GM11168 (cell line): ENCODE measurements around the gene TESK1.
"Not testable (repeated sequence)": the region's sequence is repeated elsewhere in the genome, so short reads cannot be mapped to it uniquely, and the experiment has no call there.

Experiments used
- in situ Hi-C: fragments of 300-500 bp; cut with MboI; formaldehyde crosslinking; loops from one replicate; pipeline ENCODE4 v1.12.0; 2022; ENCODE audit warnings: low sequenced_read_pairs; ENCODE audit not compliant: unreplicated experiment

TESK1 gene

GRCh38 chr9:35643046-35643445, 38.0 kb downstream of the TESK1 start:
- in situ Hi-C loops, result no loop called here

DNA sequence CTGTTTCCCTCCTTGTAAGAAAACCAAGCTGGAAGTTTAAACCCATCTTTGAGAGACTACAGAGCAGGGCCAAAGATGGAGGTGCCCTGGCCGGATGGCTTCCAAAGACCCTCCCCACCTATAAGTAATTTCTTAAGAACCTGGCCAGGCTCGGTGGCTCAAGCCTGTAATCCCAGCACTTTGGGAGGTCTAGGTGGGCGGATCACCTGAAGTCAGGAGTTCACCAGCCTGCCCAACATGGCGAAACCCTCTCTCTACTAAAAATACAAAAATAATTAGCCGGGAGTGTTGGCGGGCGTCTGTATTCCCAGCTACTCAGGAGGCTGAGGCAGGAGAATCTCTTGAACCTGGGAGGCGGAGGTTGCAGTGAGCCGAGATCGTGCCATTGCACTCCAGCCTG, 40.7 kb downstream of the TESK1 start:
- in situ Hi-C loops, result not testable (repeated sequence)

GRCh38 chr9:35646153-35646532, 41.1 kb downstream of the TESK1 start:
- in situ Hi-C loops, result no loop called here

DNA sequence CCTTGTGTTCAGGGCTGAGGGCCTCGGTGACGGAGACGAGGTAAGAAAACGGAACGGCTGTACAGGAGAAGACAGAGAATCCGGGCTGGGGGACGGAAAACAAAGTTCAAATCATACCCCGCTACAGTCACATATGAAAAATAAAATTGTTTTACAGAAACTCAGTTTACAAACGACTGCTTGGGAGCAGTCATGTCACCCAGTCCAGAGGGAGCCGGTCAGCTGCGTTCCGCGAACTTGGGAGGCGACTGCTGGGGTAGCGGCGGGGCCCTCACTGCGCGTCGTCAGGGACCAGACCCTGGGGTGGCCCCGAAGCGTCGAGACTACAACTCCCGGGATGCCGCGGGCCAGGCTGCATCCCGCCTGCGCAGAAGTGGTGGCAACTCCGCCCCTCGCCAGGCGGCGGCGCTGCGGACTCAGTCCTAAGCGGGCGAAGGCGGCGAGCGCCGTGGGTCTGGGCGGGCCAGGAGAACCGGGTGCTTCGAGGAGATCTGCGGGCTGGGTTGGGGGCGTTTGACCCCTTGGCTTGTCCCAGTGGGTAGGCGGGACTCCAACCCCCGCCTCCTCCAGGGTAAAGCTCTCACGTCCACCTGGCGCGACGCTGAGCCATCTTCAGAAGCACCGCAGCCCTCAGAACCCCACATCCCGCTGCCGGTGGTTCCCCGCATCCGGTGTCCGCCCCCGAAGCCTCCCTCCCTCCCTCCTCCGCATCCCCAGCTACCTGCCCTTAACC, 41.6 kb downstream of the TESK1 start:
- in situ Hi-C loops, result no loop called here

- in situ Hi-C loops, result no loop called here
These were observed 44.6 kb downstream of the TESK1 start for GRCh38 chr9:35649431-35650340.

- in situ Hi-C loops, result no loop called here
These were observed 45.5 kb downstream of the TESK1 start, which contains the start of gene SIT1 for GRCh38 chr9:35650341-35651158. TSS of gene SIT1 (minus strand) at chr9:35650931. CDS start at chr9:35650853, 78 bp downstream.

GRCh38 chr9:35651956-35652828, 47.1 kb downstream of the TESK1 start:
- in situ Hi-C loops, result no loop called here

DNA sequence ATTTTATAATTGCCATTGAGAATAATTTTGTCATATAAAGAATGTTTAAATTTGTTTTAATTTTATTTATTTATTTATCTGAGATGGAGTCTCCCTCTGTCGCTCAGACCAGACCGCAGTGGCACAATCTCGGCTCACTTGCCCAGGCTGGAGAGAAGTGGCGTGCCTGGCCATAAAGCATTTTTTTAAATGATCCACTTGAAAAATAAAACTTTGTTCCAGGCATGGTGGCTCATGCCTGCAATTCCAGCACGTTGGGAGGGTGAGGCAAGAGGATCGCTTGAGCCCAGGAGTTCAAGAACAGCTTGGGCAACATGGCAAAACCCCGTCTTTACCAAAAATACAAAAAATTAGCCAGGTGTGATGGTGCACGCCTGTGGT, 47.8 kb downstream of the TESK1 start:
- in situ Hi-C loops, result no loop called here

DNA sequence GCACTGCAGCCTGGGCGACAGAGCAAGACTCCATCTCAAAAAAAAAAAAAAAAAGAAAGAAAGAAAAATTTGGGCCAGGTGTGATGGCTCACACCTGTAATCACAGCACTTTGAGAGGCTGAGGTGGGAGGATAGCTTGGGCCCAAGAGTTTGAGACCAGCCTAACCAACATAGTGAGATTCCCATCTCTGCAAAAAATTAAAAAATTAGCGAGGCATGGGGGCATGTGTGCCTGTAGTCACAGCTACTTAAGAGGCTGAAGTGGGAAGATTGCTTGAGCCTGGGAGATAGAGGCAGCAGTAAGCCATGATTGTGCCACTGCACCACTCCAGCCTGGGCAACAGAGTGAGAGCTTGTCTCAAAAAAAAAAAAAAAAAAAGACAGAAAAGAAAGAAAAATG, 48.5 kb downstream of the TESK1 start:
- in situ Hi-C loops, result no loop called here

DNA sequence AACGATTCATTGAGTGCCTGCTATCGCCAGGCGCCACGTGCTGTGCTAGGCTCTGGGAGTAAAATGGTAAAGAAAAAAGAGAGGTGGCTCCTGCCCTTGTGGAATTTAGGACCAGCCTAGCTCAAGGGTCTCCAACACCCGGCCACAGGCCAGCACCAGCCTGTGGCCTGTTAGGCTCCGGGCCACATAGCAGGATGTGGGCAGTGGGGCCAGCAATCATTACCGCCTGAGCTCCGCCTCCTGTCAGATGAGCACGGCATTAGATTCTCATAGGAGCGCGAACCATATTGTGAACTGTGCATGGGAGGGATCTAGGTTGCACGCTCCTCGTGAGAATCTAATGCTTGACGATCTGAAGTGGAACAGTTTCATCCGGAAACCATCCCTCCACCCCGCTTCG, 51.3 kb downstream of the TESK1 start:
- in situ Hi-C loops, result no loop called here

- in situ Hi-C loops, result no loop called here
These were observed 51.9 kb downstream of the TESK1 start for GRCh38 chr9:35656831-35657545.

- in situ Hi-C loops, result no loop called here
These were observed 52.6 kb downstream of the TESK1 start, which contains the start of gene RMRP for GRCh38 chr9:35657546-35658136. TSS of gene RMRP (minus strand) at chr9:35658019.

DNA sequence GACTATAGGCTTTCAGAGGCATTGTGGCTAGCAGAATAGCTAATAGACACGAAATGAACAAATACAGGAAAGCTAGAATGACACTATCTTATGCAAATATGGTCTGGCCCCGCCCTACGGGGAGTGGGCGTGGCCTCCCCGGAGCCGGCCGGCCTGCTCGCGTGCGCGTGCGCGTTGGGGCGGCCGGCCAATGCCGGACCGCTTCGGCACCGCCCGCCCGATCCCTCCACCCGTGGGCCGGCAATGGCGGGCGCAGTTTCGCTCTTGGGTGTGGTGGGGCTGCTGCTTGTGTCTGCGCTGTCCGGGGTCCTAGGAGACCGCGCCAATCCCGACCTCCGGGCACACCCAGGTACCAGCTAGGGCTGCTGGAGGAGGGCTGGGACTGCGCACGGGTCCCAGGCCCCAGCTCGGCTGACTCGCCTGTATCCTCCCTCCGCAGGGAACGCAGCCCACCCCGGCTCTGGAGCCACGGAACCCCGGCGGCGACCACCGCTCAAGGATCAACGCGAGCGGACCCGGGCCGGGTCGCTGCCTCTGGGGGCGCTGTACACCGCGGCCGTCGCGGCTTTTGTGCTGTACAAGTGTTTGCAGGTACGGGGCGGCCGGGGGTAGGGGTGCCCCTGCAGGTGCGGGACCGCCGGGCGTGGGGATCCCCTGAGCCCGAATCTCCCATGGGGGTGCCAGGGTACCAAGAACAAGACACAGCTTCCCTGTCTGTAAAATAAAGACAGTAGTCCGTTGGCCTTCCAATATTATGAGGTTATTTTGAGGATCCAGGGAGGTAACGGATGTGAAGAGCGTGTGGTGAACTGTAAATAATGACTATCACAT, 53.3 kb downstream of the TESK1 start, which contains the start of gene CCDC107:
Gene CCDC107 (plus strand): TSS at position 156 of the 831 bp plus-strand sequence. CDS start 88 bp downstream, at position 244.
- in situ Hi-C loops, result no loop called here

GRCh38 chr9:35658968-35659220, 53.8 kb downstream of the TESK1 start:
- in situ Hi-C loops, result no loop called here

GRCh38 chr9:35659340-35659739, 54.3 kb downstream of the TESK1 start:
- in situ Hi-C loops, result no loop called here
